ENCODE results near the gene NKD2. TPM values are rescaled to one million over a fixed set of nuclear protein-coding genes. Genes with fewer than 3 reads are reported as not detected.

The NKD2 gene
- polyA plus RNA-seq, 1 experiment, result not detected

- POLR2A ChIA-PET, result no interaction called here
- Histone ChIP-seq H3K4me3 (ENCODE audit: low read depth, low read length) (no peak overlapping the region), H3K9me3 (ENCODE audit: control insufficient read depth, insufficient read depth, low read length) (peaks cover 80% of the 10 kb centered on the region), H3K27me3 (ENCODE audit: control insufficient read depth, insufficient read depth, low read length) (no peaks in the 10 kb centered on the region), H3K27ac (ENCODE audit: low read depth, low read length) (no peak overlapping the region)
- DNase-seq (ENCODE audit: low read depth, low spot score), result no peak
- CTCF ChIA-PET, result no interaction called here
- TF ChIP-seq CTCF (IDR thresholded peaks at IDR 0.05; ENCODE audit: low read depth, low read length), result no peak
Observed at GRCh38 chr5:1048861-1049838, 40.5 kb downstream of the NKD2 start.

- POLR2A ChIA-PET, result no interaction called here
- TF ChIP-seq CTCF (IDR thresholded peaks at IDR 0.05; ENCODE audit: low read depth, low read length), result no peak
- CTCF ChIA-PET, result no interaction called here
Observed at GRCh38 chr5:1050423-1051365, 42.1 kb downstream of the NKD2 start.

GRCh38 chr5:1051366-1051720 lies 42.7 kb downstream of the NKD2 start:
- CTCF ChIA-PET, result no interaction called here

More at GRCh38 chr5:1050423-1051365, 42.1 kb downstream of the NKD2 start:
- no peak overlapping the region for H3K4me3 ChIP-seq (ENCODE audit: low read depth, low read length)
- H3K9me3 ChIP-seq (ENCODE audit: control insufficient read depth, insufficient read depth, low read length), result peaks cover 72% of the 10 kb centered on the region
- no peak overlapping the region for H3K27ac ChIP-seq (ENCODE audit: low read depth, low read length)
- DNase-seq (ENCODE audit: low read depth, low spot score), result no peak
- no peaks in the 10 kb centered on the region for H3K27me3 ChIP-seq (ENCODE audit: control insufficient read depth, insufficient read depth, low read length)

GRCh38 chr5:1052076-1052475 lies 43.5 kb downstream of the NKD2 start:
- ChIA-PET CTCF (no interaction called here), POLR2A (no interaction called here)
- no peak overlapping the region for H3K4me3 ChIP-seq (ENCODE audit: low read depth, low read length)
- H3K9me3 ChIP-seq (ENCODE audit: control insufficient read depth, insufficient read depth, low read length), result peaks cover 78% of the 10 kb centered on the region
- no peaks in the 10 kb centered on the region for H3K27me3 ChIP-seq (ENCODE audit: control insufficient read depth, insufficient read depth, low read length)
- H3K27ac ChIP-seq (ENCODE audit: low read depth, low read length), result no peak overlapping the region
- TF ChIP-seq CTCF (IDR thresholded peaks at IDR 0.05; ENCODE audit: low read depth, low read length), result no peak
- DNase-seq (ENCODE audit: low read depth, low spot score), result no peak

More at GRCh38 chr5:1051366-1051720, 42.7 kb downstream of the NKD2 start:
- H3K27me3 ChIP-seq (ENCODE audit: control insufficient read depth, insufficient read depth, low read length), result no peaks in the 10 kb centered on the region
- no peak overlapping the region for H3K27ac ChIP-seq (ENCODE audit: low read depth, low read length)
- no peak for DNase-seq (ENCODE audit: low read depth, low spot score)
- peaks cover 71% of the 10 kb centered on the region for H3K9me3 ChIP-seq (ENCODE audit: control insufficient read depth, insufficient read depth, low read length)
- TF ChIP-seq CTCF (IDR thresholded peaks at IDR 0.05; ENCODE audit: low read depth, low read length), result no peak
- POLR2A ChIA-PET, result no interaction called here
- no peak overlapping the region for H3K4me3 ChIP-seq (ENCODE audit: low read depth, low read length)

Data from AG04450 (cell line).